ENCODE data around the gene NSUN4. TPM values are rescaled to one million over a fixed set of nuclear protein-coding genes. Genes with fewer than 3 reads are reported as not detected.

Gene NSUN4
- total and polyA plus RNA-seq, 2 of the 13 experiments (the other 11 are each of a cell fraction or from before 2014, with no cell fraction given): 21.5 to 23.5 TPM

DNA sequence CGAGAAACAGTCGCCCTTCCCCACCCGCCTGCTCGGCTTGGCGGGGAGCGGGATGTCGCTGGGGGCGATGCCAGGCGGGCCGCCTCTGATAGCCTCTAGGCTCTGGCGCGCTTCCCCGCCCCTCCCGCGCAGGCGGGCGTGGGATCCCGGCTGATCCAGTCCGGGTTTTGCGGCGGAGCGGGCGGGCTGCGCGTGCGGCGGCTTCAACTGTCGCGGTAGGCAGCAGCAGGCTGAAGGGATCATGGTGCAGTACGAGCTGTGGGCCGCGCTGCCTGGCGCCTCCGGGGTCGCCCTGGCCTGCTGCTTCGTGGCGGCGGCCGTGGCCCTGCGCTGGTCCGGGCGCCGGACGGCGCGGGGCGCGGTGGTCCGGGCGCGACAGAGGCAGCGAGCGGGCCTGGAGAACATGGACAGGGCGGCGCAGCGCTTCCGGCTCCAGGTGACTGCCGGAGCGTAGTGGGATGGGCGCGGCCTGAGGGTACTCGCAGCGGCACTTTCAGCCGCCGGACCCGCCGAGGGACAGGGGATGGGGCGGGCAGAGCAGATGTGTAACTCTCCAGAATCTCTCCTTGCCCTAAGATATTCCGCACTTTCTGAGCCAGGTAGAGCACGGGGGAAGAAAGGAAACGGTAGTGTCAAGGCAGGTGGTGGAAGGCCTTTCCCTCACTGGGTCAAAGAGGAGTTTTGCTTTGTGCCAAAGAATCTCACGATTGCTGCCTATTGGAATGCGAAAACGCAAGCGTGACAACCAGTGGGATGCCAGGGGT, 53.7 kb downstream of the NSUN4 start, which contains the start of gene FAAH (continued):
- TF ChIP-seq, protein P1, sequence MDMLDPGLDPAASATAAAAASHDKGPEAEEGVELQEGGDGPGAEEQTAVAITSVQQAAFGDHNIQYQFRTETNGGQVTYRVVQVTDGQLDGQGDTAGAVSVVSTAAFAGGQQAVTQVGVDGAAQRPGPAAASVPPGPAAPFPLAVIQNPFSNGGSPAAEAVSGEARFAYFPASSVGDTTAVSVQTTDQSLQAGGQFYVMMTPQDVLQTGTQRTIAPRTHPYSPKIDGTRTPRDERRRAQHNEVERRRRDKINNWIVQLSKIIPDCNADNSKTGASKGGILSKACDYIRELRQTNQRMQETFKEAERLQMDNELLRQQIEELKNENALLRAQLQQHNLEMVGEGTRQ (IDR thresholded peaks at IDR 0.05; ENCODE audit: low read depth, low read length): no peak
- TF ChIP-seq, protein P1 (CRISPR knock-in tag; IDR thresholded peaks at IDR 0.05; ENCODE audit: borderline replicate concordance): no peak
- no peak for TF ChIP-seq ZKSCAN5 (CRISPR knock-in tag; IDR thresholded peaks at IDR 0.05)
- no peak for TF ChIP-seq RFX1 (IDR thresholded peaks at IDR 0.05)
- no peak for TF ChIP-seq TAF15 (IDR thresholded peaks at IDR 0.05; ENCODE audit: low read depth, low read length, poor library complexity, severe bottlenecking)
- TF ChIP-seq RFX3 (CRISPR knock-in tag; IDR thresholded peaks at IDR 0.05): no peak
- TF ChIP-seq ZNF550 (CRISPR knock-in tag; IDR thresholded peaks at IDR 0.05; ENCODE audit: borderline replicate concordance): no peak
- 0 out of 2 replicates have a peak, but pooled peaks have one; percentile 20 for TF ChIP-seq ZNF83 (CRISPR knock-in tag; IDR thresholded peaks at IDR 0.05; ENCODE audit: borderline replicate concordance)
- TF ChIP-seq BCL6 (CRISPR knock-in tag; IDR thresholded peaks at IDR 0.05): peak; percentile 56; the same call in 1 of the 2 replicates
- peak; percentile 96 for TF ChIP-seq ARNT2 (CRISPR knock-in tag; IDR thresholded peaks at IDR 0.05; ENCODE audit: low read depth)
- peak; percentile 62; the same call in 1 of the 2 replicates for TF ChIP-seq GATAD1 (CRISPR knock-in tag; IDR thresholded peaks at IDR 0.05)
- peak; percentile 1 for TF ChIP-seq AGO1 (IDR thresholded peaks at IDR 0.05; ENCODE audit: low read depth, low read length, poor library complexity, severe bottlenecking)
- TF ChIP-seq ZNF704 (CRISPR knock-in tag; IDR thresholded peaks at IDR 0.05; ENCODE audit: borderline replicate concordance): peak; percentile 60; the same call in 1 of the 2 replicates
- no peak for TF ChIP-seq ZNF24 (IDR thresholded peaks at IDR 0.05)
- TF ChIP-seq EEA1 (CRISPR knock-in tag; IDR thresholded peaks at IDR 0.05; ENCODE audit: borderline replicate concordance): peak; percentile 86; the same call in 1 of the 2 replicates
- peak; percentile 38; the same call in 1 of the 2 replicates for TF ChIP-seq YEATS2 (CRISPR knock-in tag; IDR thresholded peaks at IDR 0.05; ENCODE audit: borderline replicate concordance)
- peak; percentile 57; the same call in 1 of the 2 replicates for TF ChIP-seq TAF1 (CRISPR knock-in tag; IDR thresholded peaks at IDR 0.05)
- TF ChIP-seq NCOA5 (CRISPR knock-in tag; IDR thresholded peaks at IDR 0.05): no peak
- TF ChIP-seq NAIF1 (CRISPR knock-in tag; IDR thresholded peaks at IDR 0.05; ENCODE audit: borderline replicate concordance): no peak
- no peak for TF ChIP-seq ZNF296 (CRISPR knock-in tag; conservative IDR thresholded peaks at IDR 0.05)
- no peak for TF ChIP-seq ZNF280D (CRISPR knock-in tag; IDR thresholded peaks at IDR 0.05)
- TF ChIP-seq ZNF317 (CRISPR knock-in tag; IDR thresholded peaks at IDR 0.05): 0 out of 2 replicates have a peak, but pooled peaks have one; percentile 43
- peak; percentile 80 for TF ChIP-seq HDAC1 (CRISPR knock-in tag; IDR thresholded peaks at IDR 0.05)
- no peak; the same call in 1 of the 2 replicates for TF ChIP-seq GPN1 (CRISPR knock-in tag; IDR thresholded peaks at IDR 0.05; ENCODE audit: borderline replicate concordance)

All from HepG2 (cell line).